CD14-positive monocyte (primary cell): ENCODE results near the gene PLAA. TPM values are rescaled to one million over a fixed set of nuclear protein-coding genes. Genes with fewer than 3 reads are reported as not detected.

Source experiments
- DNase-seq, 3 donors: peaks; one replicate each; pipeline ENCODE4 v3.0.0-alpha.2; 2011 to 2022
- H2AFZ ChIP-seq: 2 replicates; pipeline ENCODE4 v1.6.0; 2012; ENCODE audit warnings: mild to moderate bottlenecking, low read depth, low read length, inconsistent platforms; ENCODE audit not compliant: insufficient read depth, poor library complexity, severe bottlenecking
- H3K27ac ChIP-seq, 2 donors: 1 replicate in 1 of 2; 2 replicates in 1 of 2; pipeline ENCODE4 v1.5.1; 2012 to 2013; ENCODE audit warnings: low read length in 2 of 2, control low read depth in 1 of 2, inconsistent platforms in 1 of 2, low read depth in 1 of 2, mild to moderate bottlenecking in 1 of 2
- H3K27me3 ChIP-seq, 2 donors: one replicate each; pipeline versions ENCODE4 v1.6.0 to v1.6.1; 2011 to 2013; ENCODE audit warnings: low read length in 2 of 2; ENCODE audit not compliant: control insufficient read depth in 2 of 2, insufficient read depth in 2 of 2
- H3K36me3 ChIP-seq, 2 donors: replicated peaks in 1 of 2; 1 replicate in 1 of 2; 2 replicates in 1 of 2; pipeline versions ENCODE4 v1.5.1 to v1.6.1; 2012 to 2013; ENCODE audit warnings: low read length in 2 of 2, control low read depth in 1 of 2, inconsistent platforms in 1 of 2, mild to moderate bottlenecking in 1 of 2; ENCODE audit not compliant: insufficient read depth in 2 of 2, control insufficient read depth in 1 of 2
- H3K4me1 ChIP-seq, 2 donors: 1 replicate in 1 of 2; 2 replicates in 1 of 2; pipeline versions ENCODE4 v1.5.1 to v1.6.1; 2012 to 2013; ENCODE audit warnings: low read length in 2 of 2, control low read depth in 1 of 2, inconsistent platforms in 1 of 2, mild to moderate bottlenecking in 1 of 2, moderate library complexity in 1 of 2; ENCODE audit not compliant: insufficient read depth in 2 of 2, control insufficient read depth in 1 of 2
- H3K4me2 ChIP-seq: replicated peaks from 2 replicates; pipeline ENCODE3; 2012; ENCODE audit warnings: low read length, moderate library complexity, mild to moderate bottlenecking; ENCODE audit not compliant: poor library complexity, severe bottlenecking; ENCODE audit errors: extremely low read depth
- H3K4me3 ChIP-seq, 3 experiments: fragments of 200-600 bp in 1 of 3; sonication (generic) in 1 of 3; replicated peaks in 1 of 3; 1 replicate in 2 of 3; 2 replicates in 1 of 3; pipeline ENCODE4 v1.5.1; 2011 to 2013; ENCODE audit warnings: low read length in 3 of 3, mild to moderate bottlenecking in 3 of 3, control low read depth in 2 of 3, low read depth in 2 of 3, inconsistent platforms in 1 of 3, moderate library complexity in 1 of 3
- H3K79me2 ChIP-seq: 2 replicates; pipeline ENCODE4 v1.6.0; 2012; ENCODE audit warnings: mild to moderate bottlenecking, control low read depth, inconsistent platforms, low read length, moderate library complexity; ENCODE audit not compliant: insufficient read depth
- H3K9ac ChIP-seq: 2 replicates; pipeline ENCODE4 v1.6.0; 2017; ENCODE audit warnings: low read length, mild to moderate bottlenecking; ENCODE audit not compliant: insufficient read depth, poor library complexity, severe bottlenecking
- H3K9me3 ChIP-seq, 2 donors: replicated peaks in 1 of 2; 1 replicate in 1 of 2; 2 replicates in 1 of 2; pipeline versions ENCODE4 v1.5.1 to v1.6.1; 2012 to 2013; ENCODE audit warnings: low read length in 2 of 2, control low read depth in 1 of 2; ENCODE audit not compliant: control insufficient read depth in 1 of 2, insufficient read depth in 1 of 2
- H4K20me1 ChIP-seq: 2 replicates; pipeline ENCODE4 v1.6.0; 2012; ENCODE audit warnings: mild to moderate bottlenecking, low read length, control low read depth, moderate library complexity; ENCODE audit not compliant: insufficient read depth
- H3K27ac Mint-ChIP-seq, 7 donors: one replicate each; pipeline ENCODE4 v1.8.0; 2020; ENCODE audit warnings: mild to moderate bottlenecking in 7 of 7, mixed read lengths in 7 of 7, moderate library complexity in 6 of 7, inconsistent platforms in 2 of 7
- H3K27me3 Mint-ChIP-seq, 3 donors: one replicate each; pipeline ENCODE4 v1.8.0; 2021 to 2022; ENCODE audit warnings: low read depth in 3 of 3, mild to moderate bottlenecking in 3 of 3, mixed read lengths in 3 of 3, moderate library complexity in 3 of 3, inconsistent platforms in 1 of 3
- H3K36me3 Mint-ChIP-seq, 2 donors: one replicate each; pipeline ENCODE4 v1.8.0; 2020; ENCODE audit warnings: mixed read lengths in 2 of 2, inconsistent platforms in 1 of 2, mild to moderate bottlenecking in 1 of 2
- H3K4me1 Mint-ChIP-seq: one replicate; pipeline ENCODE4 v1.8.0; 2020; ENCODE audit warnings: mild to moderate bottlenecking, mixed read lengths
- H3K4me3 Mint-ChIP-seq, 2 donors: one replicate each; pipeline ENCODE4 v1.8.0; 2020; ENCODE audit warnings: mild to moderate bottlenecking in 2 of 2, mixed read lengths in 2 of 2, moderate library complexity in 1 of 2
- H3K9me3 Mint-ChIP-seq, 7 donors: one replicate each; pipeline ENCODE4 v1.8.0; 2020 to 2022; ENCODE audit warnings: mixed read lengths in 7 of 7, mild to moderate bottlenecking in 6 of 7, moderate library complexity in 6 of 7, inconsistent platforms in 2 of 7
- WGBS: methylation state at CpG from one replicate; pipeline ENCODE4 v1.1.5; 2013; ENCODE audit warnings: missing lambda C conversion rate; ENCODE audit not compliant: insufficient coverage; 5-methylcytosine and 5-hydroxymethylcytosine counted together
- intact Hi-C, 2 donors: fragments of 100-400 bp; cut with micrococcal nuclease; formaldehyde crosslinking; loops; one replicate each; pipeline versions ENCODE4 v1.15.0 to v1.15.1; 2023
- polyA plus RNA-seq, 3 donors: library from polyadenylated mRNA; depleted of rRNA in 1 of 3; unstranded in 2 of 3; stranded (reverse) in 1 of 3; fragments of 300-500 nt in 2 of 3; fragments of >200 nt in 1 of 3; fragmentation: Illumina TruSeq in 2 of 3; gene quantifications; 1 replicate in 2 of 3; 2 replicates in 1 of 3; pipeline ENCODE4 v1.2.3, GENCODE V29; 2012 to 2021
- TF ChIP-seq, protein P1 (sequence below): fragments of 200-600 bp; IDR thresholded peaks from one replicate; pipeline ENCODE4 v1.8.0; 2022; ENCODE audit warnings: antibody characterized with exemption, mild to moderate bottlenecking

The PLAA gene
- polyA plus RNA-seq, 3 donors: 13.3 to 19.3 (median 14.7) TPM

DNA sequence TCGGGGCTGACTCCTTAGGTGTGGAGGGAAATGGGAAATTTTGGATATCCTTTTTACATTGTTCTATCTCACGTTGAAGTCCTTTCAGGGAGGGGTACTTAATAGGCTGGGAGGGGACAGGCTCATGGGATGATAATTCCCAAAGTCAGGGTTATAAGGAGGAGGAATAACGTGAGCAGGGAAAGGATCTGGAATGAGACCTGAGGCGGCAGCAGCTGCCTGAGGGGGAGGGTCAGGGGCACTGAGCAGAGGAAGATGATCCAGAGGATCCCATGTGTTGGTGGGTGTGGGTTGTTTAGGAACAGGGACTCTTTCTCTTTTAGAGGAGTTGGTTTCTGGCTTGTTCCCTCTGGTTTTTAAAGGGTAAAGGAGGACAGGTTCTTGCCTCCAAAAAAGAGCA lies 27.9 kb upstream of the PLAA start:
- no peak overlapping the region for H3K9ac ChIP-seq
- DNase-seq: no peak
- Mint-ChIP-seq H3K27ac (peak overlapping the region in 1 of 7 donors; percentile 21), H3K4me3 (no peak overlapping the region), H3K36me3 (peaks cover 5 to 6% of the 10 kb centered on the region in 2 donors), H3K4me1 (no peaks in the 10 kb centered on the region), H3K27me3 (no peaks in the 10 kb centered on the region), H3K9me3 (peaks cover 0 to under 1% (median 0%) of the 10 kb centered on the region in 7 donors)
- no peaks in the 10 kb centered on the region for H3K79me2 ChIP-seq
- no peaks in the 10 kb centered on the region for H4K20me1 ChIP-seq
- intact Hi-C loops: loop anchor here (10.0 kb wide), 1 partner anchor 230 kb away; no protein-coding TSS in a partner anchor
- TF ChIP-seq, protein P1, sequence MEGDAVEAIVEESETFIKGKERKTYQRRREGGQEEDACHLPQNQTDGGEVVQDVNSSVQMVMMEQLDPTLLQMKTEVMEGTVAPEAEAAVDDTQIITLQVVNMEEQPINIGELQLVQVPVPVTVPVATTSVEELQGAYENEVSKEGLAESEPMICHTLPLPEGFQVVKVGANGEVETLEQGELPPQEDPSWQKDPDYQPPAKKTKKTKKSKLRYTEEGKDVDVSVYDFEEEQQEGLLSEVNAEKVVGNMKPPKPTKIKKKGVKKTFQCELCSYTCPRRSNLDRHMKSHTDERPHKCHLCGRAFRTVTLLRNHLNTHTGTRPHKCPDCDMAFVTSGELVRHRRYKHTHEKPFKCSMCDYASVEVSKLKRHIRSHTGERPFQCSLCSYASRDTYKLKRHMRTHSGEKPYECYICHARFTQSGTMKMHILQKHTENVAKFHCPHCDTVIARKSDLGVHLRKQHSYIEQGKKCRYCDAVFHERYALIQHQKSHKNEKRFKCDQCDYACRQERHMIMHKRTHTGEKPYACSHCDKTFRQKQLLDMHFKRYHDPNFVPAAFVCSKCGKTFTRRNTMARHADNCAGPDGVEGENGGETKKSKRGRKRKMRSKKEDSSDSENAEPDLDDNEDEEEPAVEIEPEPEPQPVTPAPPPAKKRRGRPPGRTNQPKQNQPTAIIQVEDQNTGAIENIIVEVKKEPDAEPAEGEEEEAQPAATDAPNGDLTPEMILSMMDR: no peak
- no peaks in the 10 kb centered on the region for H3K36me3 ChIP-seq
- H3K9me3 ChIP-seq: no peaks in the 10 kb centered on the region
- no peaks in the 10 kb centered on the region for H3K27me3 ChIP-seq
- no peak overlapping the region for H3K27ac ChIP-seq
- H3K4me2 ChIP-seq: no peak overlapping the region
- H2AFZ ChIP-seq: no peak overlapping the region
- no peaks in the 10 kb centered on the region for H3K4me1 ChIP-seq
- H3K4me3 ChIP-seq: no peak overlapping the region
- 79% methylated on average over 3 of the region's 4 CpGs for WGBS

DNA sequence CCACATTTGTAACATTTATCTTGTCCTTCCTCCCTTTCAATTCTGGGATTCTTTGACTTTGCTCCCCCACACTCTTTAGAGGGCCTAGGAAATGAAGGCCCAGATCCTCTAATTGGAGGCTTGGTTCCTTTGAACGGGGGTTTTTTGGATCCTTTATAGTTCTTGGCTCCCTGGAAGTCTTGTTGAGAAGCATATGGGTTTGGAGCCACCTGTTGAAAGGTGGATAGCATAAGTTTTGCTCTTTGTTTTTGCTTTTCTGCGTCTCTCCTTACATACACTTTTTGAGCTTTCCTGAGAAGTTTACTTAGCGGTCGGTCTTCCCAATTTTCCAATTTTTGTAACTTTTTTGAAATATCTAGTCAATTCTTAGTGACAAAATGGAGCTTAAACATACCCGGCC lies 26.9 kb upstream of the PLAA start:
- H3K79me2 ChIP-seq: no peaks in the 10 kb centered on the region
- TF ChIP-seq, protein P1: no peak
- no peak for DNase-seq
- no peak overlapping the region for H2AFZ ChIP-seq
- no peaks in the 10 kb centered on the region for H3K27me3 ChIP-seq
- H3K4me3 Mint-ChIP-seq: no peak overlapping the region
- H3K27me3 Mint-ChIP-seq: no peaks in the 10 kb centered on the region
- no peaks in the 10 kb centered on the region for H3K4me1 Mint-ChIP-seq
- H4K20me1 ChIP-seq: no peaks in the 10 kb centered on the region
- H3K27ac Mint-ChIP-seq: no peak overlapping the region
- H3K4me1 ChIP-seq: no peaks in the 10 kb centered on the region
- intact Hi-C loops: loop anchor here (10.0 kb wide), 1 partner anchor 229 kb away; no protein-coding TSS in a partner anchor
- no peak overlapping the region for H3K27ac ChIP-seq
- peaks cover 0 to 7% (median 3%) of the 10 kb centered on the region in 7 donors for H3K9me3 Mint-ChIP-seq
- H3K36me3 Mint-ChIP-seq: peaks cover 6 to 10% of the 10 kb centered on the region in 2 donors
- no peaks in the 10 kb centered on the region for H3K9me3 ChIP-seq
- no peak overlapping the region for H3K4me3 ChIP-seq
- no peak overlapping the region for H3K9ac ChIP-seq
- no CpG with 5 or more reads among the region's 5 CpGs for WGBS
- no peaks in the 10 kb centered on the region for H3K36me3 ChIP-seq
- no peak overlapping the region for H3K4me2 ChIP-seq
